HuH-7.5 (cell line): Measurements from ENCODE around the gene SPARC.

ENCODE experiments used
- DNase-seq: peaks from one replicate; pipeline ENCODE4 v3.0.0; 2011; ENCODE audit warnings: low spot score

The SPARC gene

GRCh38 chr5:151678713-151679112, 8.0 kb downstream of the SPARC start:
- no peak for DNase-seq

- no peak for DNase-seq
Observed at GRCh38 chr5:151677776-151678545, 8.8 kb downstream of the SPARC start.

GRCh38 chr5:151676719-151677118, 10.0 kb downstream of the SPARC start:
- DNase-seq, result no peak

DNA sequence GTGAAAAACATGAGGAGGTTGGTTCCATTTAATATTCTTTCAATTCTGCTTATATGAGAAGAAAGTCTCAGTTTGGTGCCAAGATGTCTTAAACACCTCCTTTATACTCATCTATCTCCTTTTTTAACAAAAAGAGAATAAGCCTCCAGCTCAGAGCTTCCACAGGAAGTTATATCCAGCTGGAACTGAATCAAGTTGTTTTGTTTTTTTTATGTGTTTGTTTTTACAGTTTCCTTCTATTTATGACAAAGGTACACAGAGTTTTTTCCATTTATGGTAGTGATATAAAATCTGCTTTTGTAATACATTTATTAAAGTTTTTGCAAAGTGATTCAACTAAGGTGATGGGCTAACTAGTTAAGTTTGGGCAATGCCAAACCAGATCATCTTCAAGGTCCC, 10.4 kb downstream of the SPARC start:
- DNase-seq, result no peak

DNA sequence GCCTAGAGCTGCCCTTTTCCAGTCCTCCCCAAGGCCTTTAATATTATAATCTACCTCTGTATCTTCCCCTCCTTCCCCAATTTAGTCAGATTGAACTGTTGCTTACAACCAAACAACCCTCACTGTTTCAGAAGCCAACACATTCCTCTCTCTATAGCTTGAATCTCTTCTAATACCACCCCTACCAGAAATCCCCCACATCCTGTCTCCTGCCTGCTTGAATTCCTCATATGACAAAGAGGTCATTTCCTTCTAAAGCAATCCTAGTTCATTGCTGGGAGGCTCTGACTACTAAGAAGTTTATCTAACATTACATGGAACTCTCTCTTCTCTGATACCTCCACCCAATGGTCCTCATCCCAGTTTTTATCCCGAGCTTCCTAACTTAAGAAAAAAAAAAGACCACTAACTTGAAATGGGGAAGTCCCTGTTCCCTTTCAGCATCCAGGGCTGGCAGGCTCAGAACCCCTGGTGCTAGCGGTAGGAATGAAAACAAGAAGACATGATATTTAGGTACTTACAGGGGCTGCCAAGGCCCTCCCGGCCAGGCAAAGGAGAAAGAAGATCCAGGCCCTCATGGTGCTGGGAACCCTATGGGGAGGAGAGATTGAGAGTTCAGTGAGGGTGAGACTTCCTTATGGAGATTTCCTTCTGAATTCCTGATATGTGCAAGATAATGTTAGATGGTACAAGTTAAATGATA, 11.0 kb downstream of the SPARC start:
- DNase-seq, result no peak

DNA sequence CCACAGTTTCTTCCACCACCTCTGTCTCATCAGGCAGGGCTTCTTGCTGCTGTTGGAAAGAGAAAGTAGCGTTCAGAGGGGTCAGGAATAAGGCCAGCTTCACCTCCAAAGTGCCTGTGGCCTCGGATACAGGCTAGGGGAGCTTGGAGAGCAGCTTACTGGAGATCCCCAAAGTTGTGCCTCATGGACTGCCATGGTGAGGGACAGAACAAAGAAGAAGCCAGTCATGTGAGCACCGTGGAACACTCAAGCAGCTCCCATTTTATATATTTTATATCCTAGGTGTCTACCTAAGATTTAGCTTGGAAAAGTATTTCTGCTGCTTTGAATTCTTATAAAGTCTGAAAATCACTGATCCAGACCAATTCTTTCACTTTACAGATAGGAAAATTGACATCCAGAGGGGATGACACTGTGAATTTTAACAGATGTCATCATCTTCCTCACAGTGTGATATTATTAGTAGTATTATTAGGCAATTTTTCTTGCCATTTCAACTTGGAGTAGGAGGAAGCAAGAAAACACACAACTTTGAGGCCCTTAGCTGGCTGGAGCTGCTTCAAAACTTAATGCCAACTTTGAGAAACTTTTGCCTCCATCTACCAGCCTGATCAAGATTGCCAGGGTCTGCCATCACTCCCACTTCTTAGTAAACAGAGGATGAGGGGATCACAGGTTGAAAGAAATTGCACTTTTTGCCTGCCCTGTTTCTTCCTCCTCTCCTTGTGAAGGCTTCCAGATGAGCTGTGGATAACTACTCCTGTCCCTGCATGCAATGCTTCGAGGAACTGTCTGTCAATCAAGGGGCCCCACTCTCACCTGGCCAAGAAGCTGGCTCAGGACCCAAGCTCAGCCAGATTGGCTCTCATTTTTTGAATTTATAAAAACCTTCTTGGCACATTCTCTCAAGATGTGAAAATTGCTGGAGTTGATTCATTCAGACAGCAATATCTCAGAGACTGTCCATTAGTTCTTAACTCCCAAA, 11.8 kb downstream of the SPARC start:
- DNase-seq, result no peak

GRCh38 chr5:151673421-151673820, 13.3 kb downstream of the SPARC start:
- no peak for DNase-seq

- DNase-seq, result no peak
Observed at GRCh38 chr5:151672516-151672915, 14.2 kb downstream of the SPARC start.

- DNase-seq, result no peak
Observed at GRCh38 chr5:151671950-151672349, 14.8 kb downstream of the SPARC start.

- DNase-seq, result no peak
Observed at GRCh38 chr5:151670953-151671636, 15.6 kb downstream of the SPARC start.

DNA sequence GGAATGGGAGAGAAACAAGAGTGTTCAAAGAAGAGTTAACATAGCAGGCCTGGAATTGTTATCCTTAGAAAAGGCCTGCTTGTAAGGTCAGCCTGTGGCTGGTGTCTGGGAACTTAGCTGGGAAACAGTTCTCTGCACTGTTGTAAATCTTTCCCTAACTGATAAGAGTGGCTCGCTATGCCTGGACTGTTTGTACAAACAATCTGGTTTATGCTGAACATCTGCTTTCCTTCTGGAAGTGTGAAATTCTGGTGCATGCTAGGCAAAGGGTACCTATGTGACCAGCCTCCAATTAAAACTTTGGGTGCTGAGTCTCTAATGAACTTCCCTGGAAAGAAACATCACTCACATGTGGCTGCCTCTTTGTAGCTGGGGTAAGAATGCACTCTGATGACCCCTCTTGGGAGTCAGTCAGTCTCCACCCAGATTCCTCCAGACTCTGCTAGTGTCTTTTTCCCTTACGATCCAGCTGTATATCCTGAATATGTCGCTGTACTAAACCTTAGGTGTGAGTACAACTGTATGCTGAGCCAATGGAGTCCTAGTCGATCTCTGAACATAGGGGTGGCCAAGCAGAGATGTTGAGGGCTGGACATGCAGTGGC, 16.5 kb downstream of the SPARC start:
- no peak for DNase-seq

GRCh38 chr5:151667083-151667482, 19.6 kb downstream of the SPARC start:
- no peak for DNase-seq

GRCh38 chr5:151665613-151666012, 21.1 kb downstream of the SPARC start:
- DNase-seq, result no peak

DNA sequence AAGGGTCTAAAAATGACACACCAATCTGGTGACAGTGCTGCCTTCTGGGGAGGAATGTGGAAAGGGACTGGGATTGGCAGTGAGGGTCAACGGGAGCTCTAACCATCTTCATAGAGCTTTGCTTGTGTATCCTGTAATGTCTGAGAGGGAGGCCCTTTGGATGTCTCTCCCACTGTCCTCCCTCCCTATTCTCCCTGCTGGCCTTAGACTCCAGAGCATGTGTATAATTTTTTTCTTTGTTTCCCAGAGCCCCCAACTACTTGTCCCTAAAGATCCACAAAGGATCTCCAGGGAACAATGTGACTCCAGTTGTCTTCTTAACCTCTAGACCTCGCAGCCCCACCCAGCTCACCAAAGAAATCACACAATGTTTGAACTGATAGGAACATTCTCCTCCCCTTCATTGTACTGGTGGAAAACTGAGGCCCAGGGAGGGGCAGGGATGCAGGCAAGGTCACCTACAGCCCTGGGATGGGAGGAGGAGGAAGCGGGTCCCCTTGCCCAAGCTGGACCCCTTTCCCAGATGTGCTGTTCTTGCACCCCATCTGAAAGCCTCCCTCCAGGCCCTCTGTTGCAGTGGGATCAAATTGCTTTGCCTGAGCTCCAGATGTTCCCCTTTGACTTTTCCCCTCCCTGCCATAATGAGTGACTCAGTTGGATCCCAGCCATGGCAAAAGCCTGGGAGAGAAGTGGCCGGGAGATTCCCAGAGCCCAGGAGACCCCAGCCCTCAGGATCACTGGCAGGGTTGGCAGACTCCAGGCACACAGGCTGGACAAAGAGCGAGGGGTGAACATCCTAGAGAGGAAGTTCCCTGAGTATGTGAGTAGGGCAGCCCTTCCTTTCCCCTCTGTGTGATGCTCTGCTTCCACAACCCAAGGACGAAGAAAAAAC, 21.8 kb downstream of the SPARC start:
- no peak for DNase-seq

DNA sequence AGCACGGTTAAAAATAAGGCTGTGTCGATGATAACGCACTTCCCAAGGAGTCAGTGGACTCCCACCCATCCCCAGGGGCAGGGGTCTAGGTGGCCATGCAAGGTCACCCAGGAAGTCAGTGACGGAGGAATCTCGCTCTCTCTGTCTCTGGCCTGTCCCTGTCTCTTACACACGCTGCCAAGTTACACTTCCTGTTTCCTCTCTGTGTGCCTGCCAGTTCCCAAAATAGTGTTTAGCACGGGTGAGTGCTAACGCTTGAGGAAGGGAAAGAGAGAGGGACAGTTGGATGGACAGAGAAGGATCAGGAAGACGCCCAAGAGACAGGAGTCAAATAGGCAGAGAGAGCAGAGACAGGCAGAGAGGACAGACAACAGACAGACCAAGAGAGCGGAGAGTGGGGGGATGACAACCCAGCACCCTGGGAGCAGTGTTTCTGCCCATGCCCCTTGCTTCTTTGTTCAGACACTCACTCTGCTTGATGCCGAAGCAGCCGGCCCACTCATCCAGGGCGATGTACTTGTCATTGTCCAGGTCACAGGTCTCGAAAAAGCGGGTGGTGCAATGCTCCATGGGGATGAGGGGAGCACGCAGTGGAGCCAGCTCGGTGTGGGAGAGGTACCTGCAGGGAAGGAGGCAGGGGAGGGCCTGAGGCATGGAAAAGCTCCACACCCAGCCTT, 23.0 kb downstream of the SPARC start:
- no peak for DNase-seq

DNA sequence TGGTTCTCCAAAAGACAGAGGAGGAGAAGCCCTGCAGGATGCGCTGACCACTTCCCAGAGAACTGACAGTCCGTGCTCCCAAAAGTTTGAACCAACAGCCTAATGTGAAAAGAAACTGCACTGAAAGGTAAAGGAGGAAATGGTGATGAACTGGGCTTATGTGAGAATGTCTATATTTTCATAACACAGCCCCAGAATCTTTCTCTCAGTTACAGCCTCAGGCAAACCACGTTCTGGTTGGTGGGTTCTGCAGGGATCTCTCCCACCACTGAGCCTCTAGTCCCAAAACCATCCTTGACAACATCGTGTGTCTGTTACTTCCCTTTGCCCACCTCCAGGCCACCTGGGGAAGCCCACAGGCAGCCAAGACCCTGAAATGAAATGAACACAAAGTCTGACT, 23.9 kb downstream of the SPARC start:
- DNase-seq, result no peak

- DNase-seq, result no peak
Observed at GRCh38 chr5:151661968-151662732, 24.6 kb downstream of the SPARC start.

DNA sequence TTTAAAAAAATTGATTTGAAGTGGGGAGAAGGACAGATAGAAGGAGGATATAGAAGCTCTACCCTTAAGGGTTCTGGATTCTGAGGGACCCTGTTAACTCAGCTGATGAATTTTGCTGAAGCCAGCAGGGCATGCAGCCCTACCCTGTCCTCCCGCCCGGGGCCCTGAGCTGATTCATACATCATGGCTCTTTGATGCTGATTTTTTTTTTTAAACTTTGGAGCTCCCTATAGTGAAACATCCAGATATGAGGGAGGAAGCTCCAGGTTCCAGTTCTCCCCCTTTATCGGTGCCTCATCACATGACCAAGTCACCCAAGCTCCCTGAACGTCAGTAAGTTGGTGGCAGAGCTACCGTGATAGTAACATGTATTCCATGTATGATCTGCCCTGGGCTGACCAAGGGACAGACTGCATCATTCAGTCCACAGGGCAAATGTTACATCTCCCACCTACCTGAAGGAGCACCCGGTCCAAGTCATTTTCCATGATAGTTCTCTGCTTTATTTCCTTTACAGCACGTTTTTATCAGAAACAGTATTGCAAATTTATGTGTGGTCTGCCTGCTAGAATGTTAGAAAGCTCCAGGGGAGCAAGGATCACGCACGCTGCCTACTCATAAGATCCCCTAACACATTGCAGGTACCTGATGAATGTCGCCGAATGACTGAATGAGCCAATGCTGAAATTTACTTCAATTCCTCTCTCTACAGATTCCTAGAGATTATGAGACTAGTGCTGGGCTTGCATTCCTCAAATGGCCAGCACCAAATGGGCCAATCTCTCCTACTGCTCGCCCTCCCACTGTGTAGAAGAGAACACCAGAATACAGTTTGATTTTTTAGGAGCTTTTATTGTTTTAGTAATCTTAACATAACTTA, 25.9 kb downstream of the SPARC start:
- DNase-seq, result no peak
